HEK293T (cell line): ENCODE measurements around the gene ANKH.

Source experiments
- CTCF ChIA-PET: fragments of 350-600 bp; formaldehyde crosslinking; extraction: SDS; loops from one replicate; lab custom pipeline; 2021; ENCODE audit warnings: antibody characterized with exemption, inconsistent platforms; lab: Yijun Ruan, JAX
- POLR2A ChIA-PET: fragments of 350-600 bp; formaldehyde crosslinking; extraction: SDS; loops from one replicate; lab custom pipeline; 2020; ENCODE audit warnings: antibody characterized with exemption, inconsistent platforms; lab: Yijun Ruan, JAX
- DNase-seq: peaks from one replicate; pipeline ENCODE4 v3.0.0; 2012; ENCODE audit warnings: mixed read lengths; ENCODE audit errors: extremely low spot score
- ARNT ChIP-seq: fragments of 450-650 bp; IDR thresholded peaks from 2 replicates; pipeline ENCODE4 v1.6.1; 2017; ENCODE audit warnings: mild to moderate bottlenecking
- BHLHE40 ChIP-seq: fragments of 450-650 bp; IDR thresholded peaks from 2 replicates; pipeline ENCODE4 v1.6.1; 2016; ENCODE audit warnings: mild to moderate bottlenecking, moderate library complexity, borderline replicate concordance
- CTBP1 ChIP-seq: fragments of 450-650 bp; IDR thresholded peaks from 2 replicates; pipeline ENCODE4 v1.6.1; 2016; ENCODE audit warnings: borderline replicate concordance
- ELF4 ChIP-seq: fragments of 450-650 bp; IDR thresholded peaks from 2 replicates; pipeline ENCODE4 v1.6.1; 2017; ENCODE audit warnings: antibody characterized with exemption
- FOXA1 ChIP-seq: fragments of 450-650 bp; IDR thresholded peaks from 2 replicates; pipeline ENCODE4 v1.6.1; 2016; ENCODE audit warnings: mild to moderate bottlenecking
- FOXK2 ChIP-seq: fragments of 450-650 bp; IDR thresholded peaks from 2 replicates; pipeline ENCODE4 v1.6.1; 2016; ENCODE audit warnings: mild to moderate bottlenecking
- FOXM1 ChIP-seq: fragments of 450-650 bp; IDR thresholded peaks from 2 replicates; pipeline ENCODE4 v1.6.1; 2017; ENCODE audit warnings: mild to moderate bottlenecking, borderline replicate concordance
- HDGF ChIP-seq: fragments of 450-650 bp; IDR thresholded peaks from 2 replicates; pipeline ENCODE4 v1.6.1; 2017; ENCODE audit warnings: antibody characterized with exemption, borderline replicate concordance
- L3MBTL2 ChIP-seq: fragments of 450-650 bp; conservative IDR thresholded peaks from 2 replicates; pipeline ENCODE4 v1.6.1; 2016; ENCODE audit warnings: mild to moderate bottlenecking
- LEF1 ChIP-seq: fragments of 450-650 bp; IDR thresholded peaks from 2 replicates; pipeline ENCODE4 v1.6.1; 2017; ENCODE audit warnings: mild to moderate bottlenecking, borderline replicate concordance
- NFRKB ChIP-seq: fragments of 450-650 bp; IDR thresholded peaks from 2 replicates; pipeline ENCODE4 v1.6.1; 2016; ENCODE audit warnings: mild to moderate bottlenecking, moderate library complexity
- SP1 ChIP-seq: fragments of 450-650 bp; IDR thresholded peaks from 2 replicates; pipeline ENCODE4 v1.6.1; 2017
- SUZ12 ChIP-seq: fragments of 450-650 bp; IDR thresholded peaks from 2 replicates; pipeline ENCODE4 v1.6.1; 2016; ENCODE audit warnings: mild to moderate bottlenecking
- TARDBP ChIP-seq: fragments of 450-650 bp; IDR thresholded peaks from 2 replicates; pipeline ENCODE4 v1.6.1; 2016
- ZNF384 ChIP-seq: fragments of 450-650 bp; IDR thresholded peaks from 2 replicates; pipeline ENCODE4 v1.6.1; 2016
- TF ChIP-seq, protein P1 (sequence below): fragments of 450-650 bp; IDR thresholded peaks from 2 replicates; pipeline ENCODE4 v1.6.1; 2016

Gene ANKH

DNA sequence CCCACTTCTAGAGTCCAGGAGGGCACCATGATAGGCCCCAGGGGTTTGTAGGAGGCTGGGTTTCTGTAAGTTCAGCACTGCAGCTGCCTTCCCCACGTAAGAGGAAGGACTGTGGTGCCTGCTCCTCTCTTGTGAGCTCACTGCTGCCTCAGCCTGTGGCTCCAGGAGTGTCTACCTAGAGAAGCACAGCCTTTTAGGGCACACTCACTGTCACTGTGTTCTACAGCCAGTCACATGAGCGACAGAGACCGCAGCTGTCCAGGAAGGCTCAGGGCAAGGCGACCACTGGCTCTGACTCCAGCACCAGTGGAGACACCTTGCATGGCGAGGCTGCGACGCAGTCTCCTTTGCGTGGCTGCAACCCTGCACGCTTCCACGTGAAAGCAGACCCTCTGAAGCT is 134.3 kb downstream of the ANKH start:
- DNase-seq, result no peak
- ChIA-PET POLR2A (no interaction called here), CTCF (no interaction called here)
- TF ChIP-seq NFRKB, result no peak
- TF ChIP-seq LEF1, result no peak
- TF ChIP-seq, protein P1, sequence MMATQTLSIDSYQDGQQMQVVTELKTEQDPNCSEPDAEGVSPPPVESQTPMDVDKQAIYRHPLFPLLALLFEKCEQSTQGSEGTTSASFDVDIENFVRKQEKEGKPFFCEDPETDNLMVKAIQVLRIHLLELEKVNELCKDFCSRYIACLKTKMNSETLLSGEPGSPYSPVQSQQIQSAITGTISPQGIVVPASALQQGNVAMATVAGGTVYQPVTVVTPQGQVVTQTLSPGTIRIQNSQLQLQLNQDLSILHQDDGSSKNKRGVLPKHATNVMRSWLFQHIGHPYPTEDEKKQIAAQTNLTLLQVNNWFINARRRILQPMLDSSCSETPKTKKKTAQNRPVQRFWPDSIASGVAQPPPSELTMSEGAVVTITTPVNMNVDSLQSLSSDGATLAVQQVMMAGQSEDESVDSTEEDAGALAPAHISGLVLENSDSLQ, result no peak
- TF ChIP-seq CTBP1, result no peak
- no peak for TF ChIP-seq SUZ12
- no peak for TF ChIP-seq FOXM1

DNA sequence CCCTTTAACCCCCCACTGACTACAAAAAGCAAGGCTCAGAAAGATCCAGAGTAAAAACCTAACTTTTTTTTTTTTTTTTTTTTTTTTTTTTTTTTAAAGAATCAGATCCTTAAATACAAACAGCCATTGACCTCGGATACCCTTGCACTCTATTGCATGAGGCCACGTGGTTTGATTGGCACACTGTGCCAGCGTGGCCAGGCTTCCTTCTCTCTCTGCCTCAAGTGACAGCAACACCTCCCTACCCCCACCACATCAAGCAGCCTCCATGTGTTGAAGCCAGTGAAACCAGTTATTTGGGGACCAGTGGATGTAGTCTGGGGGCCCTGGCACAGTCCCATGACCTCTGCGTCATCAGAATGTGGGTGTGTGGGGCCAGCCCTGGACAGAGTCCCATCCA is 135.6 kb downstream of the ANKH start:
- POLR2A ChIA-PET, result no interaction called here
- no peak for DNase-seq
- no peak for TF ChIP-seq NFRKB
- no peak for TF ChIP-seq FOXA1
- TF ChIP-seq FOXM1, result no peak
- TF ChIP-seq BHLHE40, result no peak
- TF ChIP-seq L3MBTL2, result no peak
- TF ChIP-seq LEF1, result no peak
- TF ChIP-seq HDGF, result no peak
- TF ChIP-seq SUZ12, result no peak
- TF ChIP-seq ARNT, result no peak
- no peak for TF ChIP-seq ZNF384
- TF ChIP-seq TARDBP, result no peak
- TF ChIP-seq SP1, result no peak
- TF ChIP-seq CTBP1, result no peak
- no peak for TF ChIP-seq FOXK2
- TF ChIP-seq, protein P1, result no peak
- TF ChIP-seq ELF4, result no peak
- CTCF ChIA-PET, result no interaction called here

DNA sequence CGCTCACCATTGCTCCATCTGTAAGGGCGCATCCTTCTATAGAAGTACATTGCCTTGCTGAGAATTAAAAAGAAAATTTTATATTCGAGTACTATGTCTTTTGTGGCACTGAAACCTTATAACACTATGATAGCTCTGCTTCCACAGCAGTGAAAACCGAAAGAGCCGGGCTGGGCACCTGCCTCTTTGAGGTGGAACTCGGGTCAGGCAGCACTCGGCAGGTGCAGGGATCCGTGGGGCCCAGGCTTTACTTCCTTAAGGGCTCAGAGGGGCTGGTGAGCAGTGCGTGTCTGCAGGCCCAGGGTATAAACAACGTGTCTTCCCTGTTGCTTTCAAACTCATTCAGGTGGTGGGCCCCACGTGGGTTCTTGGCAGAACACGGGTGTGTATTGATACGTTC is 137.2 kb downstream of the ANKH start:
- TF ChIP-seq FOXM1, result no peak
- TF ChIP-seq ZNF384, result no peak
- DNase-seq, result no peak
- POLR2A ChIA-PET, result no interaction called here
- CTCF ChIA-PET, result no interaction called here

DNA sequence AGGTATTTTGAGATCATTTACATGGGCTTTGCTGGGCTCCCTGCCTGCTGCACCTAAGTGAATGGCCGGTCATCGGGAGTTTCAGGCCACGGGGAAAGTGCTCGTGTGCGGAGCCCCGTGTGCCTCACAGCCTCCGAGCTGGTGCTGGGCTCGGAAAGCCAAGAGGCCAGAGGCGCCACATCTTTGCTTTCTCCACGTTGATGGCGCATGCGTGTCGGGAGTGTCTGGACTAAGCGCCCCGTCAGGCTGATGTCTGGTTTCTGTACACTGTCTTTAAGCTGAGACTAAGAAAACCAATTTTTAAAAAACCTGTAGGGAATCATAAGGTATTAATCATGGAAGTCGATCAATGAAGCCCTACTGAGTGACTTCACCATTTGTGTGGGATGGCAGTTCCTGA is 137.9 kb downstream of the ANKH start:
- no peak for DNase-seq
- POLR2A ChIA-PET, result no interaction called here
- CTCF ChIA-PET, result no interaction called here
- TF ChIP-seq TARDBP, result no peak
- TF ChIP-seq ZNF384, result no peak
- no peak for TF ChIP-seq ARNT
- no peak for TF ChIP-seq FOXM1
- no peak for TF ChIP-seq NFRKB
- TF ChIP-seq BHLHE40, result no peak
- TF ChIP-seq HDGF, result no peak
- TF ChIP-seq, protein P1, result no peak
- no peak for TF ChIP-seq CTBP1
- TF ChIP-seq SUZ12, result no peak
- no peak for TF ChIP-seq LEF1
- TF ChIP-seq FOXA1, result no peak
- TF ChIP-seq FOXK2, result no peak
- TF ChIP-seq SP1, result no peak
- TF ChIP-seq L3MBTL2, result no peak
- no peak for TF ChIP-seq ELF4

DNA sequence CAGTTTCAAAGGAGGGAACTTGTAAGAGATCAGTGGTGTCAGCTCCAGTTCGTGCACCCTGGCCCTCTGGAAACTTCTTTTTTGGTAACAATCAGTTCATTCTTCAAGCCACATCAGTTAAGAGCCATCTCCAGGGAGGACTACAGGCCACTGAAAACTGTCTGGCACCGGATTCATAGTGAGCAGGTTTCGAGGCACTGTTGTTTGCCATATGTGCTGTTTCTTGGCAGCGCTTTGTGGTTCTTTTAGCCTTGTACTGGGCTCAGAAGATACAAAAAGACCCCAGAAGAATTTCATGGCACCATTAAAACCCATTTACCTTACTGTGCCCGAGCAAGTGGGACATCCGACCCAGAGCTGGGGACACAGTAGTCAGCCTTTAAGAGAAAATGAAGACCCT is 138.6 kb downstream of the ANKH start:
- ChIA-PET CTCF (interaction anchor here (2.1 kb wide), 1 partner anchor 271 kb away, joined by 7 read pairs; no protein-coding TSS in a partner anchor), POLR2A (no interaction called here)

DNA sequence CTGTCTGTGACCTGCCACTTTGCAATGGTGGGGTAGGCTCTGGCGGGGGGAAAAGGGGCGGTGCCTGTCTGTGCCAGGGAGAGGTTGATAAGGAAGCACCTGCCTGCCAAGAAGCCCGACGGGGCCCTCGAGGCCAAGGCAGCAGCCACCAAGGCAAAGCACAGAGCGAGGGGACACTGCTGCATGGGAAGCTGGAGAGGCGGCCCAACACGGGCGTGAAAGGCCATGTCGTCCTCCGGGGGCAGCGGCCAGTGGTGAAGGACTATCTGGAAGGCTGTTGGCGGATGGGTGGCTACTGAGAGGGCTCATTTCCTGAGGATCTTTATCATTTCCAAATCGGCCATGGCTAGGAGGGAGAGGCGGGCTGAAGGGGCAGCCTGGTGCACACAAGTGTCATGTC is 140.7 kb downstream of the ANKH start:
- no peak for DNase-seq
- ChIA-PET POLR2A (no interaction called here), CTCF (interaction anchor here (2.1 kb wide), 1 partner anchor 273 kb away, joined by 7 read pairs; no protein-coding TSS in a partner anchor)
- no peak for TF ChIP-seq SP1
- TF ChIP-seq, protein P1, result no peak
- no peak for TF ChIP-seq TARDBP

More for the DNA sequence above, 138.6 kb downstream of the ANKH start:
- TF ChIP-seq TARDBP (no peak), CTBP1 (no peak), FOXM1 (no peak), FOXK2 (no peak), L3MBTL2 (no peak), HDGF (no peak)
- TF ChIP-seq, protein P1, result no peak
- no peak for DNase-seq
